GM12864 (cell line): Measurements from ENCODE around the gene RIMS3.
A peak's percentile ranks its signal among the peaks of the same experiment; 100 is the strongest.
"Not testable (repeated sequence)": the region's sequence is repeated elsewhere in the genome, so short reads cannot be mapped to it uniquely, and the experiment has no call there.

Experiments used
- DNase-seq: peaks from one replicate; pipeline ENCODE4 v3.0.0-alpha.2; 2011; ENCODE audit warnings: low read depth
- H3K4me3 ChIP-seq: 2 replicates; pipeline ENCODE4 v1.5.1; 2011; ENCODE audit warnings: mild to moderate bottlenecking, low read depth, low read length, control low read depth
- CTCF ChIP-seq: IDR thresholded peaks from 2 replicates; pipeline ENCODE4 v1.5.1; 2011; ENCODE audit warnings: low read depth, mild to moderate bottlenecking, moderate library complexity, low read length, control low read depth, inconsistent platforms; ENCODE audit errors: missing control alignments

Gene RIMS3

GRCh38 chr1:40633523-40633922 is 32.0 kb downstream of the RIMS3 start:
- no peak for DNase-seq
- no peak overlapping the region for H3K4me3 ChIP-seq
- no peak for TF ChIP-seq CTCF

- peak; percentile 12 for DNase-seq
- no peak overlapping the region for H3K4me3 ChIP-seq
- peak; percentile 82 for TF ChIP-seq CTCF
Observed at GRCh38 chr1:40630488-40631223, 34.8 kb downstream of the RIMS3 start.

GRCh38 chr1:40629546-40629945 is 35.9 kb downstream of the RIMS3 start:
- not testable (repeated sequence) for DNase-seq, H3K4me3 ChIP-seq

- no peak for TF ChIP-seq CTCF
- H3K4me3 ChIP-seq = no peak overlapping the region
- no peak for DNase-seq
Observed at GRCh38 chr1:40628903-40629292, 36.6 kb downstream of the RIMS3 start.

GRCh38 chr1:40627987-40628902 is 37.2 kb downstream of the RIMS3 start:
- H3K4me3 ChIP-seq = no peak overlapping the region
- no peak for TF ChIP-seq CTCF

GRCh38 chr1:40626383-40626770 is 39.1 kb downstream of the RIMS3 start:
- no peak for TF ChIP-seq CTCF
- no peak for DNase-seq
- no peak overlapping the region for H3K4me3 ChIP-seq

More at GRCh38 chr1:40627987-40628902, 37.2 kb downstream of the RIMS3 start:
- peak; percentile 55 for DNase-seq
